Tibial nerve (tissue), 4 donors: Measurements from ENCODE around the gene MSRB1.

Source experiments
- CTCF ChIP-seq, 5 experiments: fragments of 200-600 bp in 3 of 5; fragments of 450-650 bp in 2 of 5; sonication (generic) in 3 of 5; IDR thresholded peaks; one replicate each; pipeline ENCODE4 v1.5.1; 2016 to 2019; ENCODE audit warnings: antibody characterized with exemption in 5 of 5, mild to moderate bottlenecking in 3 of 5, moderate library complexity in 2 of 5
- EP300 ChIP-seq, 2 donors: sonication (generic); formaldehyde crosslinking; IDR thresholded peaks; one replicate each; pipeline ENCODE4 v1.6.1; 2017; ENCODE audit warnings: antibody characterized with exemption in 2 of 2, mild to moderate bottlenecking in 1 of 2
- POLR2A ChIP-seq, 2 donors: fragments of 450-650 bp; IDR thresholded peaks; one replicate each; pipeline ENCODE4 v1.6.1; 2017; ENCODE audit warnings: antibody characterized with exemption in 2 of 2, mild to moderate bottlenecking in 2 of 2, moderate library complexity in 2 of 2

GRCh38 chr16:1972490-1972877 lies 29.5 kb upstream of the MSRB1 start:
- no peak for TF ChIP-seq POLR2A (IDR thresholded peaks at IDR 0.05)
- TF ChIP-seq CTCF (IDR thresholded peaks at IDR 0.05): no peak
- TF ChIP-seq EP300 (IDR thresholded peaks at IDR 0.05): no peak
